ENCODE measurements around the gene NPR2.

DNA sequence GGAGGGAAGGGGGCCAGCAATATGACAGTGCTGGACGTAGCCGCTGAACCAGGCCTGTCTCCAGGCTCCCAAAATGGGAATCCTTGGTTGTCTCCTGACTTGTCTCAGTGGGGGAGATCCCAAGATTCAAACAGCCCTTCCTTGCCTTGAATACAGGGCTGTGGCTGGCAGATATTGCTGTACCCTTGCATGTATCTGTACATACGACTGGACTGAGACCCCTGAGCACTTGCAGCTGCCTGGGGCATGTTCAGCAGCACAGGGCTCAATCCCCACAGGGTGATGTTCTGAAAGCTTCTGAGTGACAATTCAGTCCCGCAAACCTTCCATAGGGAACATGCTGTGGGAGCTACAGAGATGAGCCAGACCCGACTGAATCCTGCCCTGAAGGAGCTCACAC, 65.5 kb downstream of the NPR2 start:
- TF ChIP-seq POLR2A (IDR thresholded peaks at IDR 0.05) (no peak), EP300 (IDR thresholded peaks at IDR 0.05) (no peak)

All from sigmoid colon (tissue), 4 donors.